NOMO-1 treated with DMSO at 0.1 percent for 48 hours (cell line): ENCODE data around the gene JOSD1.

Source experiments
- DNase-seq: peaks from one replicate; lab custom pipeline; 2025; ENCODE audit not compliant: unreplicated experiment; lab: John Stamatoyannopoulos, UW

The JOSD1 gene

GRCh38 chr22:38715852-38716251 is 15.1 kb upstream of the JOSD1 start:
- DNase-seq = no peak

- no peak for DNase-seq
These were observed 14.5 kb upstream of the JOSD1 start for GRCh38 chr22:38715176-38715764.

DNA sequence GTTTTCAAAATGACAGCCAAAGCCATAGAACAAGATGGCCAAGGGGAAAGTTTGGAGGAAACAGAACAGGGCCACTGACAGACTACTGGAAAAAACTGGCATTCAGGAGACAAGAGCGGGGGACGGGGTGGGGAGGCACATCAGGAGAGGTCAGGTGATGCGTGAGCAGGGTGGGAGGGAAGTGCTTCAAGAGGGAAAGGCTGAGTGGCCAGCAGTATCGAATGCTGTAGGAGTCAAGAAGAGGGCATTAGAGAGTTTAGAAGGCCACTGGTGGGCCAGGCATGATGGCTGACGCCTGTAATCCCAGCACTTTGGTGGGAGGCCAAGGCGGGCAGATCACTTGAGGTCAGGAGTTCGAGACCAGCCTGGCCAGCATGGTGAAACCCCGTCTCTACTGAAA is 13.2 kb upstream of the JOSD1 start:
- no peak for DNase-seq

GRCh38 chr22:38712486-38713207 is 11.9 kb upstream of the JOSD1 start:
- no peak for DNase-seq

DNA sequence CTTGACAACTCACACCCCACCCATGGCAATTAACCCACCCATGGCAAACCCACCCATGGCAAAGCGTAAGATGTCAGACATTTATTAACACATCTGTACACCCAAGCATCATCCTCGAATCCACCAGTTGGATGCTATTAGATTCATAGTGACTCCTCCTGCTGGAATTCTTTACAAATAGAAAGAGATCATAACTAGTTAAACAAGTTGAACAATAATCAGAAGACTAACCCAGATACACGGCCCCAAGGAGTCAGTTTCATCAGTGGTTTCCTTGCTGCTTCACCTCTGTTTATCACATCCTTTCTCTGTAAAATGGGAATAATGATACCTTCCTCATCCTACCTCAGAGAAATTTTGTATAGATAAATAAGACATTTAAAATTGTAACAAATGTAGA is 10.1 kb upstream of the JOSD1 start:
- DNase-seq = no peak

DNA sequence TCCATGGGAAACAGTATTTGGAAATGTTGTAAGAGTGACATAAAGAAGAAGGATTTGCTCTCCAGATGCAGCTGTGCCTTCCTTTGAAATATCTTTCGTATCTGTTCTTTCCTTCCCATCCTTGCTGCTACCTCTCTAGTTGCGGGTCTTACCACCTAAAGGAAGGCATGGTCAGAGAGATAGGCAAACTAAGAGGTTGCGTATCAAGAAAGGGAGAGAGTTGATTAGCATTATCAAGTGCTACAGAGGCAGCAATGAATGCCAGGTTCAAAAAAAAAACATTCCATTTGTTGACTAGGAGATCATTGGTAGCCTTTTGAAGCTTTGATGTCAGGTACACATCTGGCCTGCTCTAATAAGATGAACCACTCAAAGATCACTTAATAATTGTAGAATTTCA is 9.6 kb upstream of the JOSD1 start:
- no peak for DNase-seq

DNA sequence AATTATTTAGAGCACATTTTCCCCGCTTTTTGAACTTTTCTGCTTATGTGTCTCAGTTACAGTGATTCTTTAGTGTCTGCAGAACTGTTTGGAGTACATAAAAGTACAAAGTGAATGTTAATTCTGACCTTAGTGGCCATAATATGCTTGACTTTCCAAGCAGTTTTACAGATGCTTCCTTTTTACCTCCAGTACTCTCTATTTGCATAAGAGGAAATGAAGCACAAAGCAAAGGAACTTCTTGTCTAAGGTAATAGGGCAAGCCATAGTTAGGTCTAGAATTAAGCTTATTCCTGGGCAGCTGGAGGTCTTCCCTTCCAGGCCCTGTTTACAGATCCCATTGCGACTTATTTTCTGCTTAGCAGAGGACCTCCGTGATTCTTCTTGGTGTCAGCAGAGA is 8.6 kb upstream of the JOSD1 start:
- DNase-seq = no peak

DNA sequence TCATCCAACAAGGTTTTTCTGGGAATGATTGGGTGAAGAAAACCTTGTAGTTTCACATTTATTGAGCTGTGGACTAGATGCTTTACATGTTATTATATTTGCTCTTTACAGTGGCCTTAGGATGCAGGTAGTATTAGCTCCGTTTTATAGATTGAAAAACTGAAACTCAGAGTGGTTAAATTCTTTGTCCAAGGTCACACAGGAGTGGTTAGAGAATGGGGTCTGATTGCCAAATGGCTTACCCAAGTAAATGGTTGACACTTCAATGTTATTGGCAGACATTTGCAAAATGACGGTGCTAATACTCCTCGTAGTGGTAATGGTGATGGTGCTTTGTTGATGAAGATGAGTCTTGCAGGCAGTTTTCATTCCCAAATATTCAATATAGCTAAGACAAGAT is 7.2 kb upstream of the JOSD1 start:
- no peak for DNase-seq

DNA sequence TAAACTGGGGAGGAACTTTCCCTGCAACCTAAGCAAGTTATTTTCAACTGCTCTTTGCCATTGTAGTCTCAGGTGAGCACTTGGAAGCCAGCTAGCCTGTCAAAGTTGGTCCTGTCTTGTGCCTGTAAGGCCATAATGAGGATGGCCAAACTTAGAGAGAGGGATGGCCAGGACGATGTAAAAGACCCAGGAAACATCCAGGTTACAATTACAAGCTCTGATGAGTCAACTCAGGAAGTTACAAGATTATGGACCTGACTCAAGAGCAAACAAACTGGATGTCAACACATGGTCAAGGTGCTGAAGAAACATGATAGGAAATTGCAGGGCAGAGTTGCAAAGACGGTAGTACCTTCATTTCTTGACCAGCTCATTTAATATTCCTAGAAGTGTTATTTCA is 6.6 kb upstream of the JOSD1 start:
- DNase-seq = no peak

GRCh38 chr22:38706901-38707195 is 6.1 kb upstream of the JOSD1 start:
- DNase-seq = no peak

DNA sequence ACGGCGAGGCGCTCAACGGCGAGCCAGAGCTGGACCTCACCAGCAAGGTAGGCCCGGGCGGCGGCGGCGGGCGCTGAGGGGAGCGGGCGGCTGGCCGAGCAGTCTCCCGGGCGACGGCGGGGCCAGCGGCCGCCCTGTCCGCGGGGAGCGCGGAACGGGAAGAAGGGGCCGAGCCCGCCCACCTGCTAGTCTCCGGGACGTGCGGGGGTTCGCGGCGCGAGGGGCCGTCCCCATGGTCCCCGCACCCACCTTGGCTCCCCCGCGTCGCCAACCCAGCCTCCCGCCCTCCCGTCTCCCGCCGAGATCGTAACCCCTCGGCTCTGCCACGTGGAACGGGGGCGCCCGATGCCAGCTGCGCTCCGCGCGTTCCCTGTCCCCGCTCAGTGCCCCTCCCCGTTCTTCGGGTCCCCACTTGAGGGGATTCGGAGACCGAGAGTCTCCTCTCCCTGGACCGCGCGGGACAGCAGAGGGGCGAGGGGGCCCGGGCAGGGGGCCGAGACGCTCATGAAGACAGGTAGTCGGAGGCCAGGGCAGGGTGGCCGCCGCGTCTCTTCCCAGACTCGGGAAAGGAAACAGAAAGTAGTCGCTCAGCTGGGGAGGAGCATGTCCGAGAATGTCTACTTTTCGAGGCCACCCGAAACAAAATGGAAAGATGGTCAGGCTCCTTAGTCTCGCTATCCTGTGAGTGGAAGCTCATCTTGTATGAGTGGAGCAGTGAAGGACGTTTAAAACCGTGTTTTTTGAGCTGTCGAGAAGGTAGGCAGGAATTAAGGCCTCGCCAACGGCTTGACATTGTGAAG is 5.6 kb upstream of the JOSD1 start:
- DNase-seq = peak; percentile 25

DNA sequence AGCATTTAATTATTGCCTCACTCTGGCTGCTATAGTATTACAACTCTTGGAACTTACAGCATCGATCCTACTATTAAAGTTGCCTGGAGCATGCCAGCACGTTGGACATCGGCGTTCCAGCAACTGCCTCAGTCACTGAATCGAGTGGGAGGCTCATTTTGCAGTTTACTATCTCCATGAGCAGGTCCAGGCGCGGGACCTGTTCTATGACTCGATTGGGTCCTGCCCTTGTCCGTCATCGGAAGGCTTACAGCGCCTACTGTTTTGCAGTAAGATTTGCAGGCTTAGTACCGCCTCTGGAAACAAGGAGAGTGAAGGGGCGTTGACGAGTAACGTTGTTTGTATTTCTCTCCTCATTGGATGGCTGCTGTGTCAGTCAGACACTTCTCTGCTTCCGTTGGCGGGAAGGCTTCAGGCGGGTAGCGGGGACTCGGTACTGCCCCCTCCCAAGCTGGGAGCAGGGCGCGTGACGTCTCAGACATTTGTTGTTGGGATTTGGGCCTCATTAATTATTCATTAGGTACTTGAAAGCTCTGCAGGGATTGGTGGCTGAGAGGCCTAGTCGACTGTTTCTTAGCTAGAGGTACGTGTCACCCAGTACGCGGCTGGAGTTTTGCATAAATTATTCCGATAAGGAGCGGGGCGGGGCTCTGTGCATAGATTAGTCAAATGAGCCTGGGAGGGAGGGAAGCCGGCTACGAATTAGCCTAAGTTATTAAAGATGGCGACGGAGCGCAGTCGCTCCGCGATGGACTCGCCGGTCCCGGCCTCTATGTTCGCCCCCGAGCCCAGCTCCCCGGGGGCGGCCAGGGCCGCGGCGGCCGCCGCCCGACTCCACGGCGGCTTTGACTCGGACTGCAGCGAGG is 4.7 kb upstream of the JOSD1 start, which contains the start of gene GTPBP1:
Gene GTPBP1, plus strand, starts transcription at position 710 of the 866 bp plus-strand sequence. Its CDS starts 12 bp downstream, at position 722.
- peak; percentile 100 for DNase-seq

GRCh38 chr22:38704654-38705234 is 4.0 kb upstream of the JOSD1 start:
- no peak for DNase-seq

DNA sequence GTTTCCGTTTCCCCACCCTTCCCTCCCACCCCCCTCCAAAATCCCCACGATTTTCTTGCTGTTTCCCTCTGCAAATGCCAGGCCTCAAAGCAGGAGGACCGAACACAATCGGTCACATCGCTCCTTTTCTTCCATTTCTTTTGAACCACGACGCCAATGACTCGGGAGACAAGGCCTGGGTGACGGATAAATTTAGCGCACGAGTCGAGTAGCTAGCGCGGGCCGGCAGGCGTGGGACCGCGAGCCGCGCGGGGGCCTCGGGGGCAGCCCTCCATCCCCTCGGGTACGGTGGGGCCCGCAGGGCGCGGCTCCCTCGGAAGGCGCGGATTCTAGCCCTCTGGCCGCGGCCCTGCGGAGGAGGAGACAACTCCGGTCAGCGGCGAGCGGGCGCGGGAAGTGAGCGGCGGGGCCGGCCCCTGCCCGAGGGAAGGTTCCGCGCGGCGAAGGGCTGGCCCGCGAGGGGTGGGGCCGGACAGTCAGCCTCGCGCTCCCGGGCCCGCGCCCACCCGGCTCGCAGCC is 414 bp downstream of the JOSD1 start:
- peak; percentile 58 for DNase-seq

DNA sequence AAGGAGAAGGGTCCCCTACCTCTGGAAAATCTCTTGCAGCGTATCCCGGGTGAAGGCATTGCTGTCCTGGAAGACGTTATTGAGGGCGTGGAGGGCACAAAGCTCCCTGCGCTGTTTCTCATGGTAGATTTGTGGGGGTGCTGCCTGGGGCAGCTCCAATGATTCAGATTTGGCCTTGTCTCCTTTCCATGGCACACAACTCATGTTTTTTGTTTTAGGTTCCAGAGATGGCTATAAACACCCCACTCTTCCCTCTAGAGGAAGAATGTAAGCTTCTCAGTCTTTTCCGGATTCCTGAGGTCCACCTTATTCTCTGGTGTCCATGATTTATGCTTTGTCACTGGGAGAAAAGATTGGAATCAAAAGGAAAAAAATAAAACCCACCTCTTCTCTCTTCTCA is 959 bp downstream of the JOSD1 start:
- DNase-seq = no peak

DNA sequence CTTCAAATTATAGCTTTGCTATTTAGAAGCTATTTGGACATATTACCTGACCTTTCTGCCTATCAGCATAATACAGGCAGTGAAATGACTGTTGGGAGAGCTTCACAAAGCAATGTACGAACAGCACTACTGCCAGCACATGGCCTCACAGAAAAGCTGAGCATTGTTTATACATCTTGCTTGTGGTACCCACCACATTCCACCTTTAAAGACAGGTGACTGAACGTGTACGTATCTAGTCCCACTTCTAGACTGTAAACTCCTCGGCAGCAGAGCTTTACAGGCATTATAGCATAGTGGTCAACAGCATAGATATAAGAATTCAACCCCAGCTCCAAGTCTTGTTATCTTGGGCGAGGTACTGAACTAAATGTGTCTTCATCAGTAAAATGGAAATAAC is 1.6 kb downstream of the JOSD1 start:
- no peak for DNase-seq

DNA sequence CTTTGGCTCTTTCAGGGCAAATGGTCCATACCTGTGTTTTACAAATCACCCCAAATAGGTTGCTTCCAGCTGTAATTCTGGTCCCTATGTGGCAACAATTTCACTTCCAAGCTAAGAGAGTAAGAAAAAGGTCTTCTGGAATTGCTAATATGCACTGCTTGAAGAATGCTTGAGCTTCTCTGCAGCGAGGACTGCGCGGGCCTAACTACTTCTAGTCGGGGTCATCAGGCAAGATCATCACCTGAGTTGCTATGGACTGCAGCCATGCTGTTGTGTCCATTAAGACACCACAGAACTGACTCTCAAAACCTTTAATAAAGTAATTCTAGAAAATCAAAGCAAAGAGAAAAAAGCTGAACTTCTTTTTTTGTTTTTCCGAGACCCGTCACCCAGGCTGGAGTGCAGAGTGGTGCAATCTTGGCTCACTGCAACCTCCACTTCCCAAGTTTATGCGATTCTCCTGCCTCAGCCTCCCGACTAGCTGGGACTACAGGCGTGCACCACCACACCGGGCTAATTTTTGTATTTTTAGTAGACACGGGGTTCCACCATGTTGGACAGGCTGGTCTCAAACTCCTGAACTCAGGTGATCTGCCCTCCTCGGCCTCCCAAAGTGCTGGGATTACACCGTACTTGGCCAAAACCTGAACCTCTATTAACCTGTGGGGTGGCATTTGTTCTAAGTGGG is 2.2 kb downstream of the JOSD1 start:
- DNase-seq = no peak

DNA sequence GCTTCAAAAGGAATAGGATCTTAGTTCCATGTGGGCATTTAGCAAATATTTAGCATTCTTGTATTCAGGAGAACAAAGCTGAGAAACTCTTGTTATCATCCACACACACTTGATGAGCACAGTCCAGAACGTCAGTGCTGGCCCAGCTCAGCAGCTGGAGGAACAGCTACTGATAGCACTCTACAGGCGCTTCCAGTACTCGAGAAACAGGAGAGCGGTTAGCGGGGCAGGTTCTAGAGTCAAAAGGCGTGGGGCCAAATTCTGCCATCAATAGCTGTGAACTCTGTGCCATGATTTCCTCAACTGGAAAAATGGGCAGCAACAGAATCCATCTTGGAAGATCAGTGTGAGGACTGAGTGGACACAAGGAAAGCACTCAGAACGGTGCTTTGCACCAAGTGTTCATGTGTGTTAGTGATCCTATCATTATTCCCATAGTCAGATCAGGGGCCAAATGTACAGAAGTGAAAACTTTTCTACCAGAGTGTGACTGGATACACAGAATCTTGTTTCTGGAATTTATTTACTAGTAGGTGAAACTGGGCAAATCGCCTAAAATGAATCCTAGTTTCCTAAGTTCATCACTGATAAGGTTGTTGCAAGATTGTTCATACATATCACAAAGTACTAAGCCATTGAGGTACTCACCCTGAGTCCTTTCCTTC is 3.2 kb downstream of the JOSD1 start:
- DNase-seq = no peak

DNA sequence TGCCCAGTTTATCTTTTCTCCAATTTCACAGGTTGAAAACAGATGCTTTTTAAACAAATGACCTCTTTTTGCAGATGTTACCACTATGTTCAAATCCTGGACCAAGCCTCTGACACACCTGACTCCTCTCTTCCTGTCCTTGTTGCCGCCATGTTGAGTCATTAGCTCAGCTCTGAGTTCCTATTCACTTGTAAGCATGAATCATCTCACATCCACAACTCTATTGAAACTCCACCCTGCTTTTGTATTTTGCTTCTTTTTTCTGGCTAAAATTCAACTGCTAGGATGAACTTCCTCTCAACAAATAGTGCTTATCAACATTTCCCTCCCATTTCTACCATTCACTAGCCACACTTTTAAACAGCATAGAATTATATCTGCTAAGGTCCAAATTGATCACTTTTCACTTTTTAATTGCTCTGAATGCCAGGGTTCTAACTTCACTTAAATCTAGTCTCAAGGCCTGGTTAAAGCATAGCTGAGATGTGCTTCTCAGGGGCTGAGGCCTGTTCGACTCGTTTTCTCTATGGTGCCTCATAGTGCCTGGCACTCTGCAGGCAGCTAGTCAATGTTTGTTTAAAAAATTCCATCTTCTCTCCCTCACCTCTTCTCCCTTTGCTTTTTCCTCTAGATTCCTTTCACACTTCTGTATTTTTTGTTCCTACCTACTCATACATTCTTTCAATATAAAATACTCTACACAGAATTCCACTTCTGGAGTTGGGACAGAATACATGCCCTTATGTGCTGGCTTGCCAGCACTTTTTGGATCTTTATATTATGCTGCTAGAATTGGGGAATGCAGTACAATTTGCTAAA is 3.9 kb downstream of the JOSD1 start:
- DNase-seq = peak; percentile 40
